HEK293 (cell line): Measurements from ENCODE around the gene DMD.

ENCODE experiments used
- CTCF ChIA-PET: fragments of 350-600 bp; formaldehyde crosslinking; extraction: SDS; loops from one replicate; lab custom pipeline; 2021; ENCODE audit warnings: antibody characterized with exemption; lab: Yijun Ruan, JAX
- POLR2A ChIA-PET: fragments of 300-600 bp; formaldehyde crosslinking; extraction: SDS; loops from one replicate; lab custom pipeline; 2020; ENCODE audit warnings: antibody characterized with exemption, inconsistent platforms; lab: Yijun Ruan, JAX
- H3K27ac ChIP-seq: fragments of 200-500 bp; sonication (Bioruptor generic); 2 replicates; pipeline ENCODE4 v1.5.1; 2014; ENCODE audit warnings: low read depth, low read length, control low read depth, inconsistent platforms; ENCODE audit errors: extremely low read depth
- H3K36me3 ChIP-seq, 2 experiments: fragments of 200-500 bp in 1 of 2; sonication (Bioruptor generic) in 1 of 2; 1 replicate in 1 of 2; 2 replicates in 1 of 2; pipeline ENCODE4 v1.5.1; 2014 to 2017; ENCODE audit warnings: inconsistent platforms in 2 of 2, low read length in 2 of 2; ENCODE audit not compliant: control insufficient read depth in 2 of 2, insufficient read depth in 1 of 2
- H3K4me1 ChIP-seq: fragments of 200-500 bp; sonication (Bioruptor generic); 2 replicates; pipeline ENCODE4 v1.5.1; 2014; ENCODE audit warnings: mild to moderate bottlenecking, low read length, inconsistent platforms; ENCODE audit not compliant: control insufficient read depth, insufficient read depth
- H3K4me3 ChIP-seq: 2 replicates; pipeline ENCODE4 v1.5.1; 2011; ENCODE audit warnings: low read depth, mild to moderate bottlenecking, control low read depth, low read length, moderate library complexity
- H3K9me3 ChIP-seq: fragments of 200-500 bp; sonication (Bioruptor generic); 2 replicates; pipeline ENCODE4 v1.5.1; 2014; ENCODE audit warnings: low read depth, low read length, inconsistent platforms; ENCODE audit not compliant: control insufficient read depth, insufficient read depth
- SP2 ChIP-seq: fragments of 450-650 bp; formaldehyde crosslinking; IDR thresholded peaks from 2 replicates; pipeline ENCODE4 v1.5.1; 2016; ENCODE audit warnings: missing biosample characterization, missing genetic modification characterization
- TCF7L2 ChIP-seq: IDR thresholded peaks from 2 replicates; pipeline ENCODE4 v1.6.1; 2011; ENCODE audit warnings: low read depth, mild to moderate bottlenecking, inconsistent platforms, low read length, moderate library complexity, borderline replicate concordance
- ZFP3 ChIP-seq: fragments of 450-650 bp; formaldehyde crosslinking; IDR thresholded peaks from 2 replicates; pipeline ENCODE4 v1.5.1; 2016; ENCODE audit warnings: low read depth, missing biosample characterization, missing genetic modification characterization
- ZNF133 ChIP-seq: fragments of 450-650 bp; formaldehyde crosslinking; IDR thresholded peaks from 2 replicates; pipeline ENCODE4 v1.5.1; 2016; ENCODE audit warnings: missing biosample characterization, missing genetic modification characterization
- ZNF48 ChIP-seq: fragments of 450-650 bp; formaldehyde crosslinking; IDR thresholded peaks from 2 replicates; pipeline ENCODE4 v1.5.1; 2016; ENCODE audit warnings: missing biosample characterization, missing genetic modification characterization
- ZNF548 ChIP-seq: fragments of 450-650 bp; formaldehyde crosslinking; IDR thresholded peaks from 2 replicates; pipeline ENCODE4 v1.5.1; 2016; ENCODE audit warnings: missing biosample characterization, missing genetic modification characterization
- ZNF558 ChIP-seq: fragments of 450-650 bp; formaldehyde crosslinking; IDR thresholded peaks from 2 replicates; pipeline ENCODE4 v1.5.1; 2016; ENCODE audit warnings: missing biosample characterization, missing genetic modification characterization
- ZNF610 ChIP-seq: fragments of 450-650 bp; formaldehyde crosslinking; IDR thresholded peaks from 2 replicates; pipeline ENCODE4 v1.5.1; 2016; ENCODE audit warnings: missing biosample characterization, missing genetic modification characterization, borderline replicate concordance
- ZNF843 ChIP-seq: fragments of 450-650 bp; formaldehyde crosslinking; IDR thresholded peaks from 2 replicates; pipeline ENCODE4 v1.5.1; 2016; ENCODE audit warnings: missing biosample characterization, missing genetic modification characterization
- TF ChIP-seq, protein P1 (sequence below): fragments of 450-650 bp; formaldehyde crosslinking; IDR thresholded peaks from 2 replicates; pipeline ENCODE4 v1.5.1; 2016; ENCODE audit warnings: missing biosample characterization, missing genetic modification characterization
- TF ChIP-seq, protein P2 (sequence below): fragments of 450-650 bp; formaldehyde crosslinking; IDR thresholded peaks from 2 replicates; pipeline ENCODE4 v1.5.1; 2016; ENCODE audit warnings: missing biosample characterization, missing genetic modification characterization, low read depth
- TF ChIP-seq, protein P3 (sequence below): fragments of 450-650 bp; formaldehyde crosslinking; IDR thresholded peaks from 2 replicates; pipeline ENCODE4 v1.5.1; 2016; ENCODE audit warnings: missing biosample characterization, missing genetic modification characterization
- TF ChIP-seq, protein P4 (sequence below): fragments of 450-650 bp; formaldehyde crosslinking; IDR thresholded peaks from 2 replicates; pipeline ENCODE4 v1.5.1; 2017; ENCODE audit warnings: missing biosample characterization, missing genetic modification characterization

The DMD gene

DNA sequence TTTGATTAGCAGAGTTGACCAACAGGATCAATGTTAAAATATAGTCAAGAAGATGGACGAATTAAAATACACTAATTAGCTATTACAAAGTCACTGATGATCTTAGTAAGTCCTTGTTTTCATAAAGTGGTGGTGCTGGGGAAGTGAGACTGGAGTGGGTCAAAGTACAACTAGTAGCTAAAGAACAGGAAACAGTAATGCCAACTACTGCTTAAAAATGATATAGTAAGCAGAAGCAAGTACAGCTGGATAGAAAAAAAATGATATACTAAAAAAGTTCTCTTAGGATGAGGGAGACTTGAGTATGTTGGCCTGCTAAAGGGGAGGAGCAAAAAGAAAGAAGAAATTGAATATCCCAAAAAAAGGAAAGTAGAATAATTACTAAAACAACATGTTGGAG lies 1558.7 kb downstream of the DMD start:
- no peak overlapping the region for H3K27ac ChIP-seq
- H3K36me3 ChIP-seq = no peaks in the 10 kb centered on the region
- CTCF ChIA-PET = interaction anchor here (0.6 to 1.7 kb wide), 5 partner anchors 77 to 1511 kb away, joined by 3 to 6 read pairs (median 5); no protein-coding TSS in a partner anchor
- no peaks in the 10 kb centered on the region for H3K9me3 ChIP-seq
- 0 out of 2 replicates have a peak, but pooled peaks cover 4% of the 10 kb centered on the region for H3K4me1 ChIP-seq
- TF ChIP-seq SP2 (tag by site-specific recombination) (no peak), ZNF558 (tag by site-specific recombination) (no peak), ZNF548 (tag by site-specific recombination) (no peak), ZNF133 (tag by site-specific recombination) (no peak)
- TF ChIP-seq, protein P1, sequence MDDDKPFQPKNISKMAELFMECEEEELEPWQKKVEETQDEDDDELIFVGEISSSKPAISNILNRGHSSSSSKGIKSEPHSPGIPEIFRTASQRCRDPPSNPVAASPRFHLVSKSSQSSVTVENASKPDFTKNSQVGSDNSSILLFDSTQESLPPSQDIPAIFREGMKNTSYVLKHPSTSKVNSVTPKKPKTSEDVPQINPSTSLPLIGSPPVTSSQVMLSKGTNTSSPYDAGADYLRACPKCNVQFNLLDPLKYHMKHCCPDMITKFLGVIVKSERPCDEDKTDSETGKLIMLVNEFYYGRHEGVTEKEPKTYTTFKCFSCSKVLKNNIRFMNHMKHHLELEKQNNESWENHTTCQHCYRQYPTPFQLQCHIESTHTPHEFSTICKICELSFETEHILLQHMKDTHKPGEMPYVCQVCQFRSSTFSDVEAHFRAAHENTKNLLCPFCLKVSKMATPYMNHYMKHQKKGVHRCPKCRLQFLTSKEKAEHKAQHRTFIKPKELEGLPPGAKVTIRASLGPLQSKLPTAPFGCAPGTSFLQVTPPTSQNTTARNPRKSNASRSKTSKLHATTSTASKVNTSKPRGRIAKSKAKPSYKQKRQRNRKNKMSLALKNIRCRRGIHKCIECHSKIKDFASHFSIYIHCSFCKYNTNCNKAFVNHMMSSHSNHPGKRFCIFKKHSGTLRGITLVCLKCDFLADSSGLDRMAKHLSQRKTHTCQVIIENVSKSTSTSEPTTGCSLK = no peak
- H3K4me3 ChIP-seq = no peak overlapping the region
- POLR2A ChIA-PET = no interaction called here

DNA sequence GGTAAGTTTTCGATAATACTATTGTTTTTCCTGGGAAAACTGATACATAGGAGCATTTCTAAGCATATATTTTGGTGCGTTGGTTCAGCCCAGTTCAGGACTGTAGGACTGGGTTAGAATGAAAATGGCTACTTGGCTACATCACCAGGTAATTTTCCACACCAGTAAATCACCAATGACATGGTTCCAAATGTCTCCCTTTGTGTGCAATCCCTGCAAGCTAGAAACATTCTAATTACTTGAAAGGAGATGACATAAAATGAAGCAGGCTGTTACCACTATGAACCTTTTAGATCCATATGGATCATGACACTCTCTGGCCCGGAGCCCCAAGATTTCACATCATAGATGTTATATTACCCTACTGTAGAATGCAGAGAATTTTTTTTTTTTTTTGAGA lies 1562.1 kb downstream of the DMD start:
- H3K27ac ChIP-seq = no peak overlapping the region
- no peak overlapping the region for H3K4me3 ChIP-seq
- CTCF ChIA-PET = interaction anchor here (0.9 kb wide), 1 partner anchor 369 kb away, joined by 3 read pairs; no protein-coding TSS in a partner anchor
- H3K9me3 ChIP-seq = no peaks in the 10 kb centered on the region
- 0 out of 2 replicates have a peak, but pooled peaks cover 4% of the 10 kb centered on the region for H3K4me1 ChIP-seq
- H3K36me3 ChIP-seq = no peaks in the 10 kb centered on the region
- POLR2A ChIA-PET = no interaction called here
- TF ChIP-seq ZNF48 (tag by site-specific recombination) (no peak), ZNF610 (no peak)
- TF ChIP-seq, protein P2, sequence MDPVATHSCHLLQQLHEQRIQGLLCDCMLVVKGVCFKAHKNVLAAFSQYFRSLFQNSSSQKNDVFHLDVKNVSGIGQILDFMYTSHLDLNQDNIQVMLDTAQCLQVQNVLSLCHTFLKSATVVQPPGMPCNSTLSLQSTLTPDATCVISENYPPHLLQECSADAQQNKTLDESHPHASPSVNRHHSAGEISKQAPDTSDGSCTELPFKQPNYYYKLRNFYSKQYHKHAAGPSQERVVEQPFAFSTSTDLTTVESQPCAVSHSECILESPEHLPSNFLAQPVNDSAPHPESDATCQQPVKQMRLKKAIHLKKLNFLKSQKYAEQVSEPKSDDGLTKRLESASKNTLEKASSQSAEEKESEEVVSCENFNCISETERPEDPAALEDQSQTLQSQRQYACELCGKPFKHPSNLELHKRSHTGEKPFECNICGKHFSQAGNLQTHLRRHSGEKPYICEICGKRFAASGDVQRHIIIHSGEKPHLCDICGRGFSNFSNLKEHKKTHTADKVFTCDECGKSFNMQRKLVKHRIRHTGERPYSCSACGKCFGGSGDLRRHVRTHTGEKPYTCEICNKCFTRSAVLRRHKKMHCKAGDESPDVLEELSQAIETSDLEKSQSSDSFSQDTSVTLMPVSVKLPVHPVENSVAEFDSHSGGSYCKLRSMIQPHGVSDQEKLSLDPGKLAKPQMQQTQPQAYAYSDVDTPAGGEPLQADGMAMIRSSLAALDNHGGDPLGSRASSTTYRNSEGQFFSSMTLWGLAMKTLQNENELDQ = no peak

DNA sequence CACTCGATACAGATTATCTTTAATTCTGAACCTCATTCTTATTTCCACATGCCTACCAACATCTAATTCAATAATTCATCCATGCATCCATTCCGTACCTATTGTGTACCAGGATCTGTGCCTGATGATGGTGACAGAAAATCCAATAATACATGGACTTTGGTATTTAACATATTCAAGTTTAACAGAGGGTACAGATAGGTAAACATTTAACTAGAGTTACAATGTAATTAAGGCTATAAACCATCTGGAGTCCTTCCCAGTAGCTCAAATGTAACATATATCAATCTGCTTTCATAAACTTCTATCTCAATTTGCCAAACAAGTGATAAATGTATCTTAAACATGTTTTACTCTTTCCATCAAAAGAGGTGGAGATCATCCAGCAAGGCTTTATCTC lies 1578.0 kb downstream of the DMD start:
- ChIA-PET CTCF (interaction anchor here (0.6 kb wide), 1 partner anchor 684 kb away, joined by 4 read pairs; no protein-coding TSS in a partner anchor), POLR2A (no interaction called here)
- H3K4me3 ChIP-seq = no peak overlapping the region
- peaks cover 7% of the 10 kb centered on the region; the same call in 1 of the 2 replicates for H3K4me1 ChIP-seq
- H3K36me3 ChIP-seq = no peaks in the 10 kb centered on the region
- TF ChIP-seq, protein P3, sequence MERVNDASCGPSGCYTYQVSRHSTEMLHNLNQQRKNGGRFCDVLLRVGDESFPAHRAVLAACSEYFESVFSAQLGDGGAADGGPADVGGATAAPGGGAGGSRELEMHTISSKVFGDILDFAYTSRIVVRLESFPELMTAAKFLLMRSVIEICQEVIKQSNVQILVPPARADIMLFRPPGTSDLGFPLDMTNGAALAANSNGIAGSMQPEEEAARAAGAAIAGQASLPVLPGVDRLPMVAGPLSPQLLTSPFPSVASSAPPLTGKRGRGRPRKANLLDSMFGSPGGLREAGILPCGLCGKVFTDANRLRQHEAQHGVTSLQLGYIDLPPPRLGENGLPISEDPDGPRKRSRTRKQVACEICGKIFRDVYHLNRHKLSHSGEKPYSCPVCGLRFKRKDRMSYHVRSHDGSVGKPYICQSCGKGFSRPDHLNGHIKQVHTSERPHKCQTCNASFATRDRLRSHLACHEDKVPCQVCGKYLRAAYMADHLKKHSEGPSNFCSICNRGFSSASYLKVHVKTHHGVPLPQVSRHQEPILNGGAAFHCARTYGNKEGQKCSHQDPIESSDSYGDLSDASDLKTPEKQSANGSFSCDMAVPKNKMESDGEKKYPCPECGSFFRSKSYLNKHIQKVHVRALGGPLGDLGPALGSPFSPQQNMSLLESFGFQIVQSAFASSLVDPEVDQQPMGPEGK (tag by site-specific recombination) = no peak
- peak; percentile 49; the same call in 1 of the 2 replicates for TF ChIP-seq TCF7L2
- TF ChIP-seq ZNF843 (tag by site-specific recombination) = 0 out of 2 replicates have a peak, but pooled peaks have one; percentile 19
- TF ChIP-seq, protein P4, sequence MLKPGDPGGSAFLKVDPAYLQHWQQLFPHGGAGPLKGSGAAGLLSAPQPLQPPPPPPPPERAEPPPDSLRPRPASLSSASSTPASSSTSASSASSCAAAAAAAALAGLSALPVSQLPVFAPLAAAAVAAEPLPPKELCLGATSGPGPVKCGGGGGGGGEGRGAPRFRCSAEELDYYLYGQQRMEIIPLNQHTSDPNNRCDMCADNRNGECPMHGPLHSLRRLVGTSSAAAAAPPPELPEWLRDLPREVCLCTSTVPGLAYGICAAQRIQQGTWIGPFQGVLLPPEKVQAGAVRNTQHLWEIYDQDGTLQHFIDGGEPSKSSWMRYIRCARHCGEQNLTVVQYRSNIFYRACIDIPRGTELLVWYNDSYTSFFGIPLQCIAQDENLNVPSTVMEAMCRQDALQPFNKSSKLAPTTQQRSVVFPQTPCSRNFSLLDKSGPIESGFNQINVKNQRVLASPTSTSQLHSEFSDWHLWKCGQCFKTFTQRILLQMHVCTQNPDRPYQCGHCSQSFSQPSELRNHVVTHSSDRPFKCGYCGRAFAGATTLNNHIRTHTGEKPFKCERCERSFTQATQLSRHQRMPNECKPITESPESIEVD (tag by site-specific recombination) = 0 out of 2 replicates have a peak, but pooled peaks have one; percentile 7
- no peak for TF ChIP-seq ZFP3 (tag by site-specific recombination)
- no peaks in the 10 kb centered on the region for H3K9me3 ChIP-seq
- H3K27ac ChIP-seq = no peak overlapping the region
